ENCODE data around the gene TXNDC5.

TXNDC5 gene

DNA sequence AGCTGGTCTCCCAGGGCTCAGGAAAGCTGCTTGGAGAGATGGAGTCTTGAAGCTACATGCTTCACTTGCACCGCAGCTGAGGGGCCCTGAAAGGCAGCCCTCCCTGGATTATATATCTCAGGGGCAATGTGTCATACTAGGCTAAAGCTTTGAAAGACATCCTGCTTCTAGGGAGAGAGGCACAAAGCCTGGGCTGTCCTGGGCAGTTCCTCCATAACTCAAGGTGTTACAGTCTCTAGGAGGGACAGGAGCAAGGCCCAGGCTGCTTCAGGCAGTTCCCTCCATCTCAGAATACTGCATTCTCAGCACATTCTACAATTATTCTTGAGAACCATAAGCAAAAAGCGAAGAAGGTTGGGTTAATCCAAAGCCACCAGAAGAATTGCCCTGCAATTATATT, 22.0 kb upstream of the TXNDC5 start (continued):
- TF ChIP-seq, protein P1, sequence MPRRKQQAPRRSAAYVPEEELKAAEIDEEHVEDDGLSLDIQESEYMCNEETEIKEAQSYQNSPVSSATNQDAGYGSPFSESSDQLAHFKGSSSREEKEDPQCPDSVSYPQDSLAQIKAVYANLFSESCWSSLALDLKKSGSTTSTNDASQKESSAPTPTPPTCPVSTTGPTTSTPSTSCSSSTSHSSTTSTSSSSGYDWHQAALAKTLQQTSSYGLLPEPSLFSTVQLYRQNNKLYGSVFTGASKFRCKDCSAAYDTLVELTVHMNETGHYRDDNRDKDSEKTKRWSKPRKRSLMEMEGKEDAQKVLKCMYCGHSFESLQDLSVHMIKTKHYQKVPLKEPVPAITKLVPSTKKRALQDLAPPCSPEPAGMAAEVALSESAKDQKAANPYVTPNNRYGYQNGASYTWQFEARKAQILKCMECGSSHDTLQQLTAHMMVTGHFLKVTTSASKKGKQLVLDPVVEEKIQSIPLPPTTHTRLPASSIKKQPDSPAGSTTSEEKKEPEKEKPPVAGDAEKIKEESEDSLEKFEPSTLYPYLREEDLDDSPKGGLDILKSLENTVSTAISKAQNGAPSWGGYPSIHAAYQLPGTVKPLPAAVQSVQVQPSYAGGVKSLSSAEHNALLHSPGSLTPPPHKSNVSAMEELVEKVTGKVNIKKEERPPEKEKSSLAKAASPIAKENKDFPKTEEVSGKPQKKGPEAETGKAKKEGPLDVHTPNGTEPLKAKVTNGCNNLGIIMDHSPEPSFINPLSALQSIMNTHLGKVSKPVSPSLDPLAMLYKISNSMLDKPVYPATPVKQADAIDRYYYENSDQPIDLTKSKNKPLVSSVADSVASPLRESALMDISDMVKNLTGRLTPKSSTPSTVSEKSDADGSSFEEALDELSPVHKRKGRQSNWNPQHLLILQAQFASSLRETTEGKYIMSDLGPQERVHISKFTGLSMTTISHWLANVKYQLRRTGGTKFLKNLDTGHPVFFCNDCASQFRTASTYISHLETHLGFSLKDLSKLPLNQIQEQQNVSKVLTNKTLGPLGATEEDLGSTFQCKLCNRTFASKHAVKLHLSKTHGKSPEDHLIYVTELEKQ (tag by site-specific recombination; IDR thresholded peaks at IDR 0.05; ENCODE audit: borderline replicate concordance) = no peak

- Histone ChIP-seq H3K4me1 (ENCODE audit: control insufficient read depth, insufficient read depth, low read length) (no peaks in the 10 kb centered on the region), H3K4me3 (ENCODE audit: low read depth, low read length) (no peak overlapping the region), H3K36me3 (ENCODE audit: control insufficient read depth in 2 of 2, insufficient read depth in 1 of 2, low read length in 2 of 2) (no peaks in the 10 kb centered on the region), H3K27ac (ENCODE audit: extremely low read depth, low read depth, low read length) (no peak overlapping the region), H3K9me3 (ENCODE audit: control insufficient read depth, insufficient read depth, low read depth, low read length) (peaks cover 4% of the 10 kb centered on the region; the same call in 1 of the 2 replicates)
- TF ChIP-seq, protein P2, sequence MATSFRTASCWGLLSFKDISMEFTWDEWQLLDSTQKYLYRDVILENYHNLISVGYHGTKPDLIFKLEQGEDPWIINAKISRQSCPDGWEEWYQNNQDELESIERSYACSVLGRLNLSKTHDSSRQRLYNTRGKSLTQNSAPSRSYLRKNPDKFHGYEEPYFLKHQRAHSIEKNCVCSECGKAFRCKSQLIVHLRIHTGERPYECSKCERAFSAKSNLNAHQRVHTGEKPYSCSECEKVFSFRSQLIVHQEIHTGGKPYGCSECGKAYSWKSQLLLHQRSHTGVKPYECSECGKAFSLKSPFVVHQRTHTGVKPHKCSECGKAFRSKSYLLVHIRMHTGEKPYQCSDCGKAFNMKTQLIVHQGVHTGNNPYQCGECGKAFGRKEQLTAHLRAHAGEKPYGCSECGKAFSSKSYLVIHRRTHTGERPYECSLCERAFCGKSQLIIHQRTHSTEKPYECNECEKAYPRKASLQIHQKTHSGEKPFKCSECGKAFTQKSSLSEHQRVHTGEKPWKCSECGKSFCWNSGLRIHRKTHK (tag by site-specific recombination; IDR thresholded peaks at IDR 0.05) = peak; percentile 92
- no peak for TF ChIP-seq ZFP41 (tag by site-specific recombination; IDR thresholded peaks at IDR 0.05; ENCODE audit: borderline replicate concordance)
- ChIA-PET CTCF (interaction anchor here (0.6 to 0.8 kb wide), 2 partner anchors 50 to 89 kb away, joined by 3 read pairs; no protein-coding TSS in a partner anchor), POLR2A (interaction anchor here (0.9 kb wide), 1 partner anchor 1659 kb away, joined by 3 read pairs; no protein-coding TSS in a partner anchor)
These were observed 14.3 kb upstream of the TXNDC5 start for GRCh38 chr6:7924867-7925266.

DNA sequence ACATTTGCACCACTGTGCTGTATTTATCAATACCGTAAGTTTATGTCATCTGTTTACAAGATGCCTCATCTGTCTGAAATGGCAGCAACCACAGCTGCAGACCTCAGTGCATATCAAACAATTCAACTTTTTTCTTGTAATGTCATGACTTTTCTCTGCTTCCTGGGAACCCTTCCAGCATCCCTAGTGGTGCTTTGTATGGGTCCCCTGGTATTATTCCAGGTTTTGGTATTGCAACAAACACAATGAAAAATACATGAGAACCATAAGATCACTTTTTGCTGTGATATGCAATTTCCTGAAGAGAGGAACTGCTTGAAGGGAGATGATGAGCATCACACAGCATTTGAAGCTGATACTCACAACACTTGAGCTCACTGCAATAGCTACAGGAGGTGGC, 12.0 kb upstream of the TXNDC5 start:
- TF ChIP-seq KLF16 (tag by site-specific recombination; IDR thresholded peaks at IDR 0.05) (no peak), ZNF184 (tag by site-specific recombination; IDR thresholded peaks at IDR 0.05) (no peak), ZNF221 (tag by site-specific recombination; IDR thresholded peaks at IDR 0.05; ENCODE audit: borderline replicate concordance) (no peak), ZBTB7A (tag by site-specific recombination; IDR thresholded peaks at IDR 0.05; ENCODE audit: low read depth) (no peak), ZNF571 (tag by site-specific recombination; IDR thresholded peaks at IDR 0.05) (no peak), ZBTB20 (tag by site-specific recombination; IDR thresholded peaks at IDR 0.05) (no peak), ZNF701 (tag by site-specific recombination; IDR thresholded peaks at IDR 0.05) (no peak), CTCF (tag by site-specific recombination; IDR thresholded peaks at IDR 0.05) (no peak), BCL11A (tag by site-specific recombination; IDR thresholded peaks at IDR 0.05; ENCODE audit: low read depth) (no peak), ZNF776 (tag by site-specific recombination; IDR thresholded peaks at IDR 0.05; ENCODE audit: borderline replicate concordance) (no peak), ZNF692 (tag by site-specific recombination; IDR thresholded peaks at IDR 0.05) (no peak), ZNF704 (tag by site-specific recombination; IDR thresholded peaks at IDR 0.05) (no peak), ZSCAN30 (tag by site-specific recombination; IDR thresholded peaks at IDR 0.05) (no peak)
- TF ChIP-seq, protein P3, sequence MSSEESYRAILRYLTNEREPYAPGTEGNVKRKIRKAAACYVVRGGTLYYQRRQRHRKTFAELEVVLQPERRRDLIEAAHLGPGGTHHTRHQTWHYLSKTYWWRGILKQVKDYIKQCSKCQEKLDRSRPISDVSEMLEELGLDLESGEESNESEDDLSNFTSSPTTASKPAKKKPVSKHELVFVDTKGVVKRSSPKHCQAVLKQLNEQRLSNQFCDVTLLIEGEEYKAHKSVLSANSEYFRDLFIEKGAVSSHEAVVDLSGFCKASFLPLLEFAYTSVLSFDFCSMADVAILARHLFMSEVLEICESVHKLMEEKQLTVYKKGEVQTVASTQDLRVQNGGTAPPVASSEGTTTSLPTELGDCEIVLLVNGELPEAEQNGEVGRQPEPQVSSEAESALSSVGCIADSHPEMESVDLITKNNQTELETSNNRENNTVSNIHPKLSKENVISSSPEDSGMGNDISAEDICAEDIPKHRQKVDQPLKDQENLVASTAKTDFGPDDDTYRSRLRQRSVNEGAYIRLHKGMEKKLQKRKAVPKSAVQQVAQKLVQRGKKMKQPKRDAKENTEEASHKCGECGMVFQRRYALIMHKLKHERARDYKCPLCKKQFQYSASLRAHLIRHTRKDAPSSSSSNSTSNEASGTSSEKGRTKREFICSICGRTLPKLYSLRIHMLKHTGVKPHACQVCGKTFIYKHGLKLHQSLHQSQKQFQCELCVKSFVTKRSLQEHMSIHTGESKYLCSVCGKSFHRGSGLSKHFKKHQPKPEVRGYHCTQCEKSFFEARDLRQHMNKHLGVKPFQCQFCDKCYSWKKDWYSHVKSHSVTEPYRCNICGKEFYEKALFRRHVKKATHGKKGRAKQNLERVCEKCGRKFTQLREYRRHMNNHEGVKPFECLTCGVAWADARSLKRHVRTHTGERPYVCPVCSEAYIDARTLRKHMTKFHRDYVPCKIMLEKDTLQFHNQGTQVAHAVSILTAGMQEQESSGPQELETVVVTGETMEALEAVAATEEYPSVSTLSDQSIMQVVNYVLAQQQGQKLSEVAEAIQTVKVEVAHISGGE (tag by site-specific recombination; conservative IDR thresholded peaks at IDR 0.05; ENCODE audit: low read depth) = no peak

More for the DNA sequence above, 12.0 kb upstream of the TXNDC5 start:
- CTCF ChIA-PET = interaction anchor here (1.1 kb wide), 1 partner anchor 23 kb away, joined by 5 read pairs; no protein-coding TSS in a partner anchor
- Histone ChIP-seq H3K36me3 (ENCODE audit: control insufficient read depth in 2 of 2, insufficient read depth in 1 of 2, low read length in 2 of 2) (no peaks in the 10 kb centered on the region), H3K4me1 (ENCODE audit: control insufficient read depth, insufficient read depth, low read length) (no peaks in the 10 kb centered on the region), H3K9me3 (ENCODE audit: control insufficient read depth, insufficient read depth, low read depth, low read length) (peaks cover 4% of the 10 kb centered on the region; the same call in 1 of the 2 replicates), H3K27ac (ENCODE audit: extremely low read depth, low read depth, low read length) (no peak overlapping the region), H3K4me3 (ENCODE audit: low read depth, low read length) (no peak overlapping the region)
- POLR2A ChIA-PET = no interaction called here

Data from HEK293 (cell line).